A204.1 (cell line): Measurements from ENCODE around the gene H2AZ1.
"Not testable (repeated sequence)": the region's sequence is repeated elsewhere in the genome, so short reads cannot be mapped to it uniquely, and the experiment has no call there.

Source experiments
- FAIRE-seq: peaks from 2 replicates; lab custom pipeline; 2012; peaks lifted over from hg19 to GRCh38; lab: Jason Lieb, UNC

Gene H2AZ1

DNA sequence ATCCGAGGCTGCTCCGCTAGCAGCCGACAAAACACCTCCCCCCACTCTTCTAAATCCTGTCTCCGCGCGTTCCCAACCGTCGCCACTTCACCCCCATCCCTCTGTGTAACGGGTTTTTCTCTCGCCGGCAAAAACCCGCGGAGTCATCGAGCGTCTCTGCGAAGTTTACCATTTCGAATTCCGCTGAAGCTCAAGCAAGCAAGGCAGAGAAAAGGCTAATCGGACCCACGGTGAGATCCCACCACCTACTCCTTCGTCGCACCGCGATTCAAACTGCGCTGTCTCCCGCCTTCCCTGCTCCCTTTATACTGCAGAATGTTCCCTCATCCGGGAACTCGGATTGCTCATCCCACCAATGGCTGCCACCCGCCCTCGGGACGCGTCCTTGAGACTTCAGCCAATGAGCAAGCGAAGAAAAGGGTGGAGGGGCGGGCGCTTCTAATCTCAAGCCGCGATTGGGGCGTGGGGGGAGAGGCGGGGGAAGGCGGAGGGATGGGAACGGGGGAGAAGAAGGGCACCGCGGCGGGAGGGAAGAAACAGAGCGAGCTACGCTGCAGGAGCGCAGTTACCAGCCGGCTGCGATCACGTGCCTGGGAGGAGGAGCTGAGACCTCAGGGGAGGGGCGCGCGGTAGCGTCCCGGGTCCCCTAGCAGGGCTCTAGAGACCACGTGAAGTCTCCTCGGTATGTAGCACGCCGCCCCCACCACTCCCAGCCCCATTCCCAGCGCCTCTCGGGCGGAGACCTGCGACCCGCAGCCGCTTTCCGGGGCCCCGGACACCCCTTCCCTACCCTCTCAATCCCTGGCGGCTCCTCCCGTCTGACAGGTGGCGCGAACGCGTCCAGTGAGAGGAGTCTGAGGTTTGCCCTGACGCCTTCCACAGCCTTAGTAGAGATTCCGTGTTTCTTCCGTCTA, at the start of gene H2AZ1:
TSS of gene H2AZ1 (minus strand) at position 277 of the 914 bp plus-strand sequence. CDS start at position 172, 105 bp downstream.
- FAIRE-seq: peak; percentile 96

DNA sequence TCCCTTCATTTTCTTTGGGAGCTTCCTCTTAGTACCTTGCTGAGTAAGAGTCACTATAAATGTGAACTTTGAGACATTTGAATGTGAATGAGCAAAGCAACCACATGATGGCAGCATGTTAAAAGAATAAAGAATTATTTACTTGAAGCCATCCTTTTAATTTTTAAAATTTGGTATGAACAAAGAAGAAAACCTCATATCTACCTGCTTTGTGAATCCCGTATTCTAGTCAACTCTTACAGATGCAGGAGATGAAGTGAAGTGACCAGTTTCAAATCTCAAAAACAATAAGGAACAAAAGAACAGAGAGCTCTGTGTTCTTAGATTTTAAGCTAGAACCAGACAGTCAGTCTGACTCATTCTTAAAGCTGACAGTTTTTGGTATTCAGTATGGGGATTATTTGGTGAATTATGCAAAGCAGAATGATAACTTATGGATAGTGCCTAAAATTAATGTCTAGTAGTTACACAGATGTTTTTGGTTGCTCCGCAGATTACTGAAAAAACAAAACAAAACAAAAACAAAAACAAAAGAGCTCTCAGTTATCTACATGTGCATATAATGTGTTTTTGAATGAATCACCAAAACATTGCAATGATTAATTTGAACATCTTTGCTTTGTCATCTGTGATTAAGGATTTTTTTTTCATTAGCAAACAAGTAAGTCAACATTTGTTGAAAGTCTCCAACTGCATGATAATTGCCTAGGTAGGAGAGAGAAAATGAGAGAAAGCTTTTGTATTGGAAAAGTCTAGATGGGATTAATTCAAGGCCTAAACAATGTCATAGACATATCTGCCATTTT, 48.2 kb upstream of the H2AZ1 start:
- peak; percentile 83 for FAIRE-seq

DNA sequence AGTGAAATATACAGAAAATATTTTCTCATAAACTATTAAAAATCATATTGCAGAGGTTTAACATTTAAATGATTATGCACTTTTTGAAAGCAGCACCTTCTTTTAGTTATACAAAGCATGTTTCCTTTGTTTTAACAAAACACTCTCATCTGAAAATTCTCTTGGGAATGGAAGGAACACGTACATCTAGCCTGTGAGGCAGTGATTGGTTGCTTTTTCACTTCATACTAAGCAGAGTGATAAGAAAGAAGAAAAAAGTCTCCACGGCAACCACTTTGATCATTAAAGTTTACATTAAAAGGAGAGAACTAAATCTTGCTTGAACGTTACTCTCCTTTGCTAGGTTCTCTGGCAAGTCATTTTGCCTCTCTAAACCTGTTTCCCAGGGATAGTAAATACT, 41.7 kb upstream of the H2AZ1 start:
- FAIRE-seq: no peak

DNA sequence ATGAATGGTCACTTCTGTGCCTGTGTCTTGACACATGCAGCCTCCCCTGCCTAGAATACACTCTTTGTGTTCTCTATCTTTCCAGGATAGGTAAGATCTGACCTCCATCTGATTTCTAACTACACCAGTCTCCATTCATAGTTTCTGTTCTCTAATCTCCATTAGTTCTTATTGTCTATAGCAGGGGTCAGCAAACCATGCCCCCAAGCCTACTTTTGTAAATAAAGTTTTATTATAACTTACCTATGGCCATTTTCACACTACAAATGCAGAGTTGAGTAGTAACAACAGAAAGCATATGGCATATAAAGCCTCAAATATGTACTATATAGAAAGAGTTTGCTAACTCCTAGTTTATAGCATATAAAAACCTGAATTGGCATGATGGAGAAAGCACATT, 37.6 kb upstream of the H2AZ1 start:
- no peak for FAIRE-seq

DNA sequence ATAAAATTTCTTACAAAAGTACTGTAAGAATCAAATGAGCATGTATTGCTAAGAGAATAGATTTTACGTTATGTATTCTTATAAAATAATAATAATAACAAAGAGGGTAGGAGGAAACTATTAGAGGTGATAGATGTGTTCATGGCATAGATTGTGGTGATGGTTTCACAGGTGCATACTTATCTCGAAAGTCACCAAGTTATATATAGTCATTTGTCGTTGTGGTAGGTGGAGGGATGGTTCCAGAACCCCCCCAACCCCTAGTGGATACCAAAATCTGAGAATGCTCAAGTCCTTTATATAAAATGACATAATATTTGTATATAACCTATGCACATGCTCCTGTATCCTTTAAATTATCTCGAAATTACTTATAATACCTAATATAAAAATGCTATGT, 36.7 kb upstream of the H2AZ1 start:
- FAIRE-seq: no peak

DNA sequence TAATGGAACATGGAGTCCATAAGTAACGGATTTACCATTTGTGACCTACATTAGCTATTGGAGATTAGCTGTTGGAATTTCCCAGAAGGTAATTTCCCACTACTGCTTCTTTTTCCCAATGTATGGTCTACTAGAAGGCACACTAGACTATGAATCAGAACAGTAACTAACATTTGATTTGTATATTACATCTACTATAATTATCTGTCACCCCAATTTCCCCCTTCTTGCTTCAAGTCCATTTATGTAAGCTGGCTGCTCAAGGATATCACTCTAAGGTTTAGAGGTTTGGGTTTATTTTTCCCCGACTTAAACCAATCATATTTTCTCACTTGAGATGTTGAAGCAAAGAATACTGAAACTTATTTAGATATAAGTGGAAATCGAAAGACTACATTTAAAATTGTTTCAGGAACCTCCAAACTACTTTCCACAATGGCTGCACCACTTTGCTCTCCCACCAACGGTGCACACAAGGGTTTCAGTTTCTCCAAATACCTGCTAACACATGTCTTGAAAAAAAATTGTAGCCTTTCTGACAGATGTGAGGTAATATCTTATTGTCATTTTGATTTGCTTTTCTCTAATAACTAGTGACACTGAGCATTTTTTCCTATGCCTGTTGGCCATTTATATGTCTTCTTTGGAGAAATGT, 33.3 kb upstream of the H2AZ1 start:
- no peak for FAIRE-seq

DNA sequence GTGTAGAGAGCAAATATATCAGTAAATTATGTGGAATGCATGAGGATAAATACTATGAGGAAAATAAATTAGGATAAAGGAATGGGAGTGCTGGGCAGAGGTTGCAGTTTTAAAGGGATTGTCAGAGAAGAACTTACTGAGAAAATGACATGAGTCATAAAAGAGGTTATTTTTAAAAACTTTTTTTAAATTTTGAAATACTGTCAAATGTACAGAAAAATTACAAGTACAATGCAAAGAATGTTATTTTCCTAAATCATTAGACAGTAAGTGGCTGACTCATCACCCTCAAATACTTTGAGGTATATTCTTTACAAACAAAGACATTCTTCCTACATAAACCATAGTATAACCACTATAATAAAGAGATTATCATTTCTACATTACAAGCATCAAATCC, 29.8 kb upstream of the H2AZ1 start:
- no peak for FAIRE-seq

DNA sequence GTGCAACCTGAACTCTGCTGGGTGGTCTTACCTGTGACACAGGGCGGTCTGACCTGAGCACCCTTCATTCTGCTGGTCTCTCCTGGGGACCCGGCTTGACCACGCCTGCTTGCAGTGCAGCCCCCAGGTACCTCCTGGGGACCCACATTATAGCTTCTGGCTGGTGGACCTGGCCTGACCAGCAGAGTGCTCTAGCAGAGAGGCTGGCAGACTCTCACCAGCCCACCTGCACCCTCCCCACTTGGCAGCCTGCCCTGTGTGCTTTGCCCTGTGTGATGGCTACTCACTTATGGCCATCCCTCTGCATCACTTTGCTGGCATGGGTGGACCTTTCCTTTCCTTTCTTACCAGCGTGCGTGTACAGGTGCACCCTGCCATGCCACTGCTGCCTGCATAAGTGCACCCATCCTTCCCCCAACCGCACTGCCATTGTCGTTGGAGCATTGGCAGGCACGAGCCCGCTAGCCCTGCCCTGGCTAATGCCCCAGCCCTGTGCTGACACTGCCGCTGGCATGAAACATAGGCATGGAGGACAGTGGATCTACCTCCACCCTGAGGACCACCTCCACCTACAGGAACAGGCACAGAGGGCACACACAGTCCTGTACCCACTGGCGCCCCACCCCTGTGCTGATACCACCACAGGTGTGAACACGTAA, 21.5 kb upstream of the H2AZ1 start:
- FAIRE-seq: no peak

DNA sequence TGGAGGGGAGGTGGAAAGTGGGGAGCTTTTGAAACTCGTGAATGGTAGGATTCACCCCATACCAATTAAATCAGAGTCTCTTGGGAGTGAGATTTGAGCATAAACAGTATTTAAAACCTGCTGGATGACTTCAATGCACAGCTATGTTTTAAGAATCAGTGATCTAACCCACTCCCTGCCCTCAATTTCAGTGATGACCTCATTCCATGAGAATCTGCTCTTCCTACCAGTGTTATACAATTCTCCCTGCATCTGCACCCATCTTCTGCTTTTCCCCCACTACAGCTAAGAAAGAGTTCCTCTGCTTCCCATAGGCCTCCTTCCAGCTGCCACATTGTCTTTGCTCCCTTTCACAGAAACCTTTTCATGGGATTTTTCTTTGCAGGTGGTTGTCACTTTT, 18.3 kb upstream of the H2AZ1 start:
- no peak for FAIRE-seq

DNA sequence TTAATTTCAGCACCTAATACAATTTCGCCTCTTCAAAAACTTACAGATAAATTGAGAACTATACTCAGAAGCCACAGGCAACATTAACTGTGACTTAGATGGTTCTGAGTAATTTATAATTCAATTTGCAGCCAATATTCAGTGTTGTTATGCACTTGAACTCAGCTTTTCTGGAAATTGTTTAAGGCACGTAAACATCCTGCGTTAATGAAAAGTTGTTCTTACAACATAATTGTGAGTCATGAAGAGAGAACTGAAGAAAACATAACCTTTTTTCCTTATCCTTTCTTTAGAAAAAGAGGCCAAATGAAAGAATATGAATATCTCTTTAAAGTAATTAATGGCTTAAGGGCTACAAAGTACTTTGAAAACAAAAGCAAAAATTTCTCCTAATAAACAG, 16.6 kb upstream of the H2AZ1 start:
- FAIRE-seq: no peak

DNA sequence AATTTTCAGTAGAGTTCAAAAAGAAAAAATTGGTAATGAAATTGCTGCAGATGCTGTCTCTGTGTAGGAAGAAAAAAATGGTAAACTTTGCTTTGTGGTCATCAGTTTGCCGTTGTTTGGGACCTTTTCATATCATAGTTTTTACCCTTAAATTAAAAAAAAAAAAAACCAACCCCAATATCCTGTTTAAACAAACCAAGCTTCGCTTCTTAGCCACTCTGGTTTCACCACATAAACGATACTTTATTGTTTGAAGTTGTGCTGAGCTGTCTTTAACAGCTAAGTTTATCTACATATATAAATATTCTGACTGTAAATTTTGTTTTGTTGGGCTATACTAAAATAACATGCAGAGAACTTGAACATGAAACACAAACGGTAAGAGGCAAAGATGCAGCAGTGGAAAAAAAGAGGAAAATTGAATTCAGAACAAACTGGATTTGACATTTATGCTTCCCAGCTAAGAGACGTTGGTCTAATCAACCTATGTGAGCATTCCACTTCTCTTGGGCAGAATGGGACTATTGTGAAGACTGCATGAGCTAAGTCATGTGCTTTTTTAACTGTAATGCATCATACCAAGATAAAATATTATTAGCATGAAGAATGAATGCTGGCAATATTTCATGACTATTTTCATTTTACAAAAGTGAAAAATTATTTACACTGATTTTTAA, 15.7 kb upstream of the H2AZ1 start:
- FAIRE-seq: no peak

DNA sequence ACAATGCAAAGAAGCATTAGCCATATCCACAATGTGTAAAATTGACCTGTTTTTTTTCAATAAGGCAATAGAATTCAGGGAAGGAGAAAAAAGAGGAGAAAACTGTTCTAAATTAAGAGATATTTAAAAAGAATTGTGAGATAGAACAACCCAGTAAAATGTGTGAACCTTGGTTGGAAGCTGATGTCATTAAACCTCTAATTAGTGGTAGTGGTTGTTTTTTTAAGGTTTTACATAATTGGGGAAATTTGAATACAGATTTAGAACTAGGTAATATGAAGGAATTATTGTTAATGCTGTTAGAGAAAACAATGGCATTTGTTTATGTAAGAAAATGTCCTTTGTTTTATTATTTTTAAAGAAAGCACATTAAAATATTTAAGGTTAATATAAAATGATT, 15.1 kb upstream of the H2AZ1 start:
- FAIRE-seq: no peak

DNA sequence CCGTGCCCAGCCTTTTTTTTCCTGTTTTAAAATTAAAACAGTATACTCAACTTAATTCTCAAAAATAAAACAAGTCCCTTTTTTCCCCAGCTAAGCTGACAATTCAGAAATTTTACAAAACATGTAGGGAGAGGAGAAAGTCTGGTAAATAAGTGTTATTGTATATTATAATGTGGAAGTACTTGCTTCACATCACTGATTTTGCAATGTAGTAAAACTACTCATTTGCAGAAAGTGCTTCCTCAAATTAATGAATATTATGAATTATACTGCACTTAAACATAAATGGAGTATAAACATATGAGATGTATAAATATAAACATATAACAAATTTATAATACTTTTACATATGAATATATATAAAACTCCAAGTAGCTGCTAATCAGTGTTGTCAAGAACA, 11.6 kb upstream of the H2AZ1 start:
- no peak for FAIRE-seq

DNA sequence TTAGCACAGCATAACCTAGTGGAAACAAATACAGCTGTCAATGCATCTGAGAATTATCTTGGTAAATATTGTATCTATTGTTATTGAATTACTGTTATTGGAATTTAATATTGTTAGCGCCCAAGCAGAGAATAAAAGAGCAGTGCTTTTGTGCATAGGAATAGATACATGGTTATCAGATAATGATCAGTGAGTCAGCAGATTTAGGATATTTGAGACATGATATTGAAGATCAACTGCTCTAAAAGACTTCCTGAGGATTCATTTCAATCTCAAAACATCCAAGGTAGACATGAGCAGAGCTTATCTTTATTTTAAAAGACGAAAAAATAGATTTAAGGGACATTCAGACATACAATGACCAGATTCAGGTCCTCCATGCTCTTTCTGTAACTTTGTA, 10.6 kb upstream of the H2AZ1 start:
- no peak for FAIRE-seq

DNA sequence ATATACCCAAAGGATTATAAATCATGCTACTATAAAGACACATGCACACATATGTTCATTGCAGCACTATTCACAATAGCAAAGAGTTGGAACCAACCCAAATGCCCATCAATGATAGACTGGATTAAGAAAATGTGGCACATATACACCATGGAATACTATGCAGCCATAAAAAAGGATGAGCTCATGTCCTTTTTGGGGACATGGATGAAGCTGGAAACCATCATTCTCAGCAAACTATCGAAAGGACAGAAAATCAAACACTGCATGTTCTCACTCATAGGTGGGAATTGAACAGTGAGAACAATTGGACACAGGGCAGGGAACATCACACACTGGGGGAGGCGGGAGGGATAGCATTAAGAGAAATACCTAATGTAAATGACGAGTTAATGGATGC, 8.1 kb upstream of the H2AZ1 start:
- not testable (repeated sequence) for FAIRE-seq

DNA sequence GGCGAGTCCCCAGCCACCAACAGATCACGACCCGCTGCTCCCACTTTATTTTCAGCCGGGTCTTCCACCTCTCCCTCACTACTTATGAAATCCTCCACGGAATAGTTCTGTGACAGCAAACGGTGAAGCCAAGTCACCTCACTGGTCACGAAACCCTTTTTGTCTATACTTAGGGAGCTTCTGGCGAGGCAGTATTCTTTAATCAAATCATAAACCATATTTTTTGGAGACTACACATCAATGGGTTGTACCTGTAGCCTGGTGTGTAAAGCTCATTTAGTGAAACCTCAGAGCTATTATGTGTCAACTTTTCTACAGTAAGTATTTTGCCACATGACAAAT, 809 bp upstream of the H2AZ1 start:
- no peak for FAIRE-seq

DNA sequence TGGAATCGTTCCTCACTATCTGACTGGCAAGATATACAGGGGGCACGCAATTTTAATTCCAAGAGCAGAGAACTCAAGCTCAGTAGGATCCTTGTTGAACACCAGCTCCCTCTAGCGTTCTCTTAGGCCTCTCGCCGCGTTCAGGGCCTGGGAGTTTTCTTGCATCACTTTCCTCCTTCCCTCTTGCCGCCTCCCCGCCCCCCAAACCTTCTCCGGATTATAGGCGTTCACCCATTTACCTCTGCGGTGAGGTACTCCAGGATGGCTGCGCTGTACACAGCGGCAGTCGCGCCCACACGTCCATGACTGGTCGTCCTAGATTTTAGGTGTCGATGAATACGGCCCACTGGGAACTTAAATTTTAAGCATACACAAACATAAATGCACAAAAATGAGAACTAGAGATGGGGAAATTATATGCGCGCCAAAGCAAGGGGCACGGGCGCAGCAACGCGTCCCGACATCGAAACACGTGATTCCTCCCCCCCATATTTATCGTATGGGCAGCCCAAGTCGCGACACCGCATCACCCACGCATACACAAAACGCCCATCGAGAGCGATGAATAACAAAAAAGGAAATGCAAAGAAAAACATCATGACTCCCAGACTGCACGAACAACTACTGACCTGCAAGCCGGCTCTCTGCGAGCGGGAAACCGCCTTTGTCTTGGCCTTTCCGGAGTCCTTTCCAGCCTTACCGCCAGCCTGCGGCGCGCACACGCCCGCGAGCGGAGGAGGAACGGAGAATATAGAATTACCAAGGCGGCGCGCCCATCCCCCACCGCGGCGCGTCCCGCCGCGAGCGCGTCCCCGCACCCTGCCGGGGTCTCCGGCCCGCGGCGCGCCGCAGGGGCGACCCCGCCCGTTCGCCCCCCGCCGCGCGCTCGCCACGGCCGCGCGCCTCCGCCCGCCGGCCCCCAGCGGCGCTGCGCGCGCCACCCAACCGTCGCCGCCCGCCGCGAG, 759 bp downstream of the H2AZ1 start:
- peak; percentile 14 for FAIRE-seq

DNA sequence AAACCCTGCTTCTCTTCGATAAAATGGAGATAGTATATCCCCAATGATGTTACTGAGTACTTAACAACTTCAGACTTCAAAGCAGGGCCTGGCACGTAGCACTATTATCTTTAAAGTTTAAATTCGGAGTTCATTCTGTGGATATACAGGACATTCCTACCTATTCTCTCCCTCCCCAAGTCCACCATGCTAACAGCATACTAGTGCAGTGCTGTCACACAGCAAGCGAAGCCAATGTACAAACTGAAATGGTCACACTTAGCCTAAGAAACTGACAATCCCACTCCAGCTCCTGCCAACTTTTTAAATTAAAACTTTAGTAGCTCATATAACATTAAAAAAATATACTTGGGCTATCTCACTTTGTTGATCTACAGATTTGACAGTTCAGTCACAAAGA, 2.5 kb downstream of the H2AZ1 start:
- FAIRE-seq: no peak

DNA sequence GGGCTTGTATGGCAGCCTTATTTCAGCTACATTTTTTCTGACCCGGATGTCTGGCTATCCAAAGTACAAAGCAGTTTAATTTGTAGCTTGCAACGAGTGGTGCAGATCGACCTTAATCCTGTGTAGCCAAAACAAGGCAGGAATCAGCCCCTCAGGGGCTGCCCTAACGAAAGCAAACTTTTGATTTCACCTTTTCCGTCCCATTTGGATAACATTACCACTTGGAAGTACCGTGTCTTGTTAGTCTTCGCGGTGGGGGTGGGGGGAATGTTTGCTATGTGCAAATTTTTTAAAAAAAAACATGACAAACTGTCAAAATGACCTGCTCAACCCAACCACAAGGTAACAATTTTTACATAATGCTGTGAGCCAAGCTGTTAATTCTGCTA, 2.9 kb downstream of the H2AZ1 start:
- no peak for FAIRE-seq

DNA sequence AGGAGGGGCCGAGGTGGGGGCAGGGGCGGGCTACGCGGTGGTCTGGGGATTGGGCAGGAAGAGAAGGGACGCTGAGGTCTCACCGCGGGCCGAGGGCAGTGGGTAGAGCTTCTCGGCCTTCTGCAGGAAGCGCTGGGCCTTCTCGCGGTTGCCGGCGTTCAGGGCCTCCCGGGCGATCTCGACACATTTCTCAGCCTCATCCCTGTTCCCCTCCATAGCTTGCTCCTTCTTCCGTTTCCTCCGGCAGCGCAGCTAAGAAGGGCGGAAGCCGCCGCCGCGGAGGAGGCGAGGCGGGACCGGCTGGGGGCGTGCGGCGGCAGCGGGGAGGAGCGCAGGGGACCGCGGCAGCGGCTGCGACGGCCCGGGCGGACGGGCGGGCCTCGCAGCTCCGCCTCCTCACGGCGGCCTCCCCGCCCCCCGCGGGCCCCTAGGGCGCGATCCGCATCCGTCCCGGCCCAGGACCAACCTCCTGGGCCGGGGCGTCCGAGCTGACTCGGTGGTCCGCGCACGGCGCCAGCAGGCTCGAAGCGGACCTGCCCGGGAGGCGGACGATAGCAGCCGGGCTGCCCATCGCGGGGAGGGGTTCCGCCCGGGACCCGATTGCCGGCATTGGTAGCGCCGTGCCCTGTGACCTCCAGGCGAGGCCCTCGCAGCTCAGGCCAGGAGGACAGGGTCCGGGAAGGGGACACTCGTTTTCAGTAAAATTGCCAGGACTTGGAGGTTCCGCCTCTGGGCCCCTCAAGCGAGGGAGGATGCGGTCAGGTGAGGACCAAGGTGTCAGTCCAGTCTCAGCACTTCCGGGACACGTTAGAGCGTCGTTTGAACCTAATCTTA, 3.5 kb downstream of the H2AZ1 start, which contains the start of gene DNAJB14:
TSS of gene DNAJB14 (minus strand) at position 263 of the 834 bp plus-strand sequence. CDS start at position 216, 47 bp downstream.
- FAIRE-seq: no peak
